IMR-90 (cell line): ENCODE results near the gene UNC13C. TPM values are rescaled to one million over a fixed set of nuclear protein-coding genes. Genes with fewer than 3 reads are reported as not detected.

Experiments
- ATAC-seq: fragments of 200-7000 bp; cut with Tn5 transposase; 2 replicates; pipeline ENCODE4 v1.9.1; 2020; ENCODE audit warnings: low read depth, mild to moderate bottlenecking, moderate library complexity
- BruUV-seq: library from RNA; stranded (reverse); fragments of 400-500 nt; replicated peaks from 2 replicates; lab custom pipeline; 2021; lab: Mats Ljungman, UMichigan
- CTCF ChIA-PET: fragments of 300-600 bp; formaldehyde crosslinking; extraction: SDS; loops from one replicate; lab custom pipeline; 2021; ENCODE audit warnings: antibody characterized with exemption; lab: Yijun Ruan, JAX
- POLR2A ChIA-PET: fragments of 300-600 bp; sonication (Branson Sonifier 250); formaldehyde crosslinking; loops from one replicate; lab custom pipeline; 2022; ENCODE audit warnings: antibody characterized with exemption; ENCODE audit not compliant: unreplicated experiment; lab: Charles Lee
- DNase-seq: peaks from one replicate; pipeline ENCODE4 v3.0.0; 2013
- H2AFZ ChIP-seq: replicated peaks from 2 replicates; pipeline ENCODE3; 2013; ENCODE audit warnings: low read length, mild to moderate bottlenecking; ENCODE audit not compliant: poor library complexity
- H2AK5ac ChIP-seq: 2 replicates; pipeline ENCODE4 v1.6.1; 2013; ENCODE audit warnings: low read depth, low read length, inconsistent platforms
- H2AK9ac ChIP-seq: replicated peaks from 2 replicates; pipeline ENCODE3; 2013; ENCODE audit warnings: mild to moderate bottlenecking, low read depth, low read length, moderate library complexity; ENCODE audit not compliant: poor library complexity
- H2BK120ac ChIP-seq: 2 replicates; pipeline ENCODE4 v1.6.1; 2013; ENCODE audit warnings: low read depth, low read length, inconsistent platforms
- H2BK15ac ChIP-seq: 3 replicates; pipeline ENCODE4 v1.6.1; 2013; ENCODE audit warnings: low read depth, low read length, inconsistent platforms
- H2BK20ac ChIP-seq: 2 replicates; pipeline ENCODE4 v1.6.1; 2013; ENCODE audit warnings: low read depth, mild to moderate bottlenecking, inconsistent platforms, low read length, moderate library complexity
- H2BK5ac ChIP-seq: 2 replicates; pipeline ENCODE4 v1.6.1; 2013; ENCODE audit warnings: mild to moderate bottlenecking, low read depth, low read length, inconsistent platforms; ENCODE audit not compliant: poor library complexity, severe bottlenecking
- H3K14ac ChIP-seq: replicated peaks from 2 replicates; pipeline ENCODE4 v1.6.1; 2013; ENCODE audit warnings: low read depth, low read length, inconsistent platforms
- H3K18ac ChIP-seq: 2 replicates; pipeline ENCODE4 v1.6.1; 2013; ENCODE audit warnings: low read depth, low read length, control low read depth
- H3K23ac ChIP-seq: 2 replicates; pipeline ENCODE4 v1.6.1; 2013; ENCODE audit warnings: low read depth, low read length, inconsistent platforms
- H3K27ac ChIP-seq: 2 replicates; pipeline ENCODE4 v1.5.1; 2013; ENCODE audit warnings: mild to moderate bottlenecking, control low read depth, low read length; ENCODE audit not compliant: insufficient read depth
- H3K27me3 ChIP-seq: 2 replicates; pipeline ENCODE4 v1.6.1; 2013; ENCODE audit warnings: low read length; ENCODE audit not compliant: control insufficient read depth, insufficient read depth
- H3K36me3 ChIP-seq: 2 replicates; pipeline ENCODE4 v1.6.1; 2013; ENCODE audit warnings: low read length, mixed read lengths; ENCODE audit not compliant: control insufficient read depth, insufficient read depth
- H3K4ac ChIP-seq: 2 replicates; pipeline ENCODE4 v1.6.1; 2013; ENCODE audit warnings: low read depth, low read length, inconsistent platforms
- H3K4me1 ChIP-seq: 2 replicates; pipeline ENCODE4 v1.6.1; 2013; ENCODE audit warnings: low read length, mixed read lengths; ENCODE audit not compliant: control insufficient read depth, insufficient read depth
- H3K4me2 ChIP-seq: 2 replicates; pipeline ENCODE4 v1.6.1; 2013; ENCODE audit warnings: low read depth, mild to moderate bottlenecking, control low read depth, low read length, moderate library complexity
- H3K4me3 ChIP-seq: 2 replicates; pipeline ENCODE4 v1.5.1; 2013; ENCODE audit warnings: low read depth, mild to moderate bottlenecking, control low read depth, low read length, moderate library complexity; ENCODE audit not compliant: insufficient read depth
- H3K56ac ChIP-seq: 2 replicates; pipeline ENCODE4 v1.6.1; 2013; ENCODE audit warnings: low read length, inconsistent platforms; ENCODE audit not compliant: insufficient read depth; ENCODE audit errors: extremely low read depth
- H3K79me1 ChIP-seq, 2 experiments: 2 replicates each; pipeline ENCODE4 v1.6.1; 2013; ENCODE audit warnings: low read length in 2 of 2, inconsistent platforms in 1 of 2, low read depth in 1 of 2
- H3K9ac ChIP-seq: 2 replicates; pipeline ENCODE4 v1.6.1; 2013; ENCODE audit warnings: low read depth, low read length, control low read depth
- H3K9me1 ChIP-seq: 2 replicates; pipeline ENCODE4 v1.6.1; 2013; ENCODE audit warnings: low read length, inconsistent platforms; ENCODE audit not compliant: insufficient read depth
- H3K9me3 ChIP-seq: 2 replicates; pipeline ENCODE4 v1.6.1; 2013; ENCODE audit warnings: low read length; ENCODE audit not compliant: control insufficient read depth, insufficient read depth
- H4K20me1 ChIP-seq: 2 replicates; pipeline ENCODE4 v1.6.1; 2013; ENCODE audit warnings: low read length, inconsistent platforms; ENCODE audit not compliant: insufficient read depth
- H4K5ac ChIP-seq: 2 replicates; pipeline ENCODE4 v1.6.1; 2013; ENCODE audit warnings: mild to moderate bottlenecking, low read depth, low read length, control low read depth
- H4K8ac ChIP-seq, 2 experiments: 2 replicates each; pipeline ENCODE4 v1.6.1; 2013; ENCODE audit warnings: low read depth in 2 of 2, low read length in 2 of 2, control low read depth in 1 of 2, inconsistent platforms in 1 of 2
- H4K91ac ChIP-seq: 2 replicates; pipeline ENCODE4 v1.6.1; 2013; ENCODE audit warnings: low read depth, low read length, inconsistent platforms; ENCODE audit not compliant: insufficient read depth
- BHLHE40 ChIP-seq: fragments of 150-350 bp; IDR thresholded peaks from 2 replicates; pipeline ENCODE4 v1.6.1; 2016; ENCODE audit warnings: mild to moderate bottlenecking, low read depth, low read length
- CHD1 ChIP-seq: IDR thresholded peaks from 2 replicates; pipeline ENCODE4 v1.6.1; 2012; ENCODE audit warnings: low read depth, low read length, improper control_type of control experiment
- MAFK ChIP-seq: IDR thresholded peaks from 2 replicates; pipeline ENCODE4 v1.6.1; 2012; ENCODE audit warnings: low read depth, low read length, improper control_type of control experiment
- MXI1 ChIP-seq: IDR thresholded peaks from 2 replicates; pipeline ENCODE4 v1.6.1; 2012; ENCODE audit warnings: low read depth, mild to moderate bottlenecking, low read length, moderate library complexity, borderline replicate concordance
- NFE2L2 ChIP-seq: fragments of 150-350 bp; IDR thresholded peaks from 2 replicates; pipeline ENCODE4 v1.6.1; 2016; ENCODE audit warnings: low read depth, mild to moderate bottlenecking, low read length
- POLR2A ChIP-seq: IDR thresholded peaks from 2 replicates; pipeline ENCODE4 v1.6.1; 2012; ENCODE audit warnings: mild to moderate bottlenecking, low read depth, low read length
- RFX5 ChIP-seq: IDR thresholded peaks from 2 replicates; pipeline ENCODE4 v1.8.0; 2012; ENCODE audit warnings: low read depth, mild to moderate bottlenecking, low read length, moderate library complexity
- dilution Hi-C: fragments of 300-500 bp; cut with HindIII; formaldehyde crosslinking; loops from one replicate; pipeline ENCODE4 v1.14.3; 2018; ENCODE audit warnings: low sequenced_read_pairs; ENCODE audit not compliant: unreplicated experiment
- in situ Hi-C: fragments of 300-500 bp; cut with MboI; formaldehyde crosslinking; loops from 3 replicates; pipeline ENCODE4 v1.14.3; 2019; ENCODE audit warnings: low sequenced_read_pairs, inconsistent platforms, mixed read lengths
- intact Hi-C: fragments of 100-400 bp; cut with micrococcal nuclease; formaldehyde crosslinking; loops from 2 replicates; pipeline ENCODE4 v1.10.0; 2022
- polyA plus RNA-seq, 3 experiments: library from polyadenylated mRNA; depleted of rRNA; stranded (reverse); fragments of >200 nt; gene quantifications; 2 replicates each; pipeline ENCODE4 v1.2.3, GENCODE V29; 2012; ENCODE audit warnings: low replicate concordance in 1 of 3
- total RNA-seq: library from RNA; depleted of rRNA; stranded (reverse); fragments of >200 nt; gene quantifications from 2 replicates; pipeline ENCODE4 v1.2.3, GENCODE V29; 2012
- TF ChIP-seq, protein P1 (sequence below): fragments of 150-350 bp; IDR thresholded peaks from 2 replicates; pipeline ENCODE4 v1.6.1; 2017; ENCODE audit warnings: mild to moderate bottlenecking, antibody characterized with exemption, low read length, low read depth
- TF ChIP-seq, protein P2 (sequence below): fragments of 150-350 bp; IDR thresholded peaks from 2 replicates; pipeline ENCODE4 v1.6.1; 2016; ENCODE audit warnings: low read depth, mild to moderate bottlenecking, low read length, moderate library complexity, borderline replicate concordance
- TF ChIP-seq, protein P3 (sequence below): conservative IDR thresholded peaks from 2 replicates; pipeline ENCODE4 v1.5.1; 2012; ENCODE audit warnings: mild to moderate bottlenecking, low read depth, low read length, improper control_type of control experiment

Gene UNC13C
- total and polyA plus RNA-seq, 2 of the 4 experiments (the other 2 are of a cell fraction), result not detected

DNA sequence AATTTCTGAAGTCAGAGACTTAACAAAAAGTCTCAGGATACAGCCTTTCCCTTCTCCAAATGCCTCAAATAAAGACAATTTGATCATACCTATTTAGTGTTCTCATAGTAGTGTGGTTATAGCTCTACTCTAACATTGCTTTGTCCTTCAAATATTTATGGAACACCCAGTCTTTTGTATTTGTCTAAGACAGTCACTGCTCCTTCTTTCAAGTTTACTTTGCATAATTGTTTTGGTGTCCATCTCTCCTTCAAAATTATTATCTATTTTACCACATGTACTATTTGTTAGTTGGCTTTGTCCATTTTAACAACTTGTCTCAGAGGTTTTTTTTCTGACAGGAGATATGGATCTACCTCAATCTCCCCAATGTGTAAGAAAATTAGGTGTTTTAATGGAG, 118.8 kb downstream of the UNC13C start:
- no peaks in the 10 kb centered on the region for H3K4me1 ChIP-seq
- no peak overlapping the region for H3K23ac ChIP-seq
- H3K9me3 ChIP-seq, result peaks cover 2% of the 10 kb centered on the region; the same call in 1 of the 2 replicates
- no peak overlapping the region for H3K4me3 ChIP-seq
- H3K9me1 ChIP-seq, result no peaks in the 10 kb centered on the region
- no peak overlapping the region for H4K5ac ChIP-seq
- no peaks in the 10 kb centered on the region for H3K36me3 ChIP-seq
- no peaks in the 10 kb centered on the region for H3K79me1 ChIP-seq
- dilution Hi-C loops (no loop called here), intact Hi-C loops (no loop called here), in situ Hi-C loops (no loop called here)
- H2BK120ac ChIP-seq, result no peak overlapping the region
- no peak overlapping the region for H3K56ac ChIP-seq
- no peak overlapping the region for H2AFZ ChIP-seq
- H3K9ac ChIP-seq, result no peak overlapping the region
- H3K27ac ChIP-seq, result no peak overlapping the region
- H3K14ac ChIP-seq, result no peak overlapping the region
- H2AK9ac ChIP-seq, result no peak overlapping the region
- H4K91ac ChIP-seq, result no peak overlapping the region
- ChIA-PET POLR2A (no interaction called here), CTCF (no interaction called here)
- no peak overlapping the region for H3K4me2 ChIP-seq
- no peak overlapping the region for H4K8ac ChIP-seq
- DNase-seq (no peak), ATAC-seq (no peak)
- H3K4ac ChIP-seq, result no peak overlapping the region
- H3K18ac ChIP-seq, result no peak overlapping the region
- no peak overlapping the region for H2BK15ac ChIP-seq
- TF ChIP-seq MXI1 (no peak), CHD1 (no peak), MAFK (no peak), POLR2A (no peak), NFE2L2 (no peak), BHLHE40 (no peak), RFX5 (no peak)
- TF ChIP-seq, protein P1, sequence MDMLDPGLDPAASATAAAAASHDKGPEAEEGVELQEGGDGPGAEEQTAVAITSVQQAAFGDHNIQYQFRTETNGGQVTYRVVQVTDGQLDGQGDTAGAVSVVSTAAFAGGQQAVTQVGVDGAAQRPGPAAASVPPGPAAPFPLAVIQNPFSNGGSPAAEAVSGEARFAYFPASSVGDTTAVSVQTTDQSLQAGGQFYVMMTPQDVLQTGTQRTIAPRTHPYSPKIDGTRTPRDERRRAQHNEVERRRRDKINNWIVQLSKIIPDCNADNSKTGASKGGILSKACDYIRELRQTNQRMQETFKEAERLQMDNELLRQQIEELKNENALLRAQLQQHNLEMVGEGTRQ, result no peak
- TF ChIP-seq, protein P2, sequence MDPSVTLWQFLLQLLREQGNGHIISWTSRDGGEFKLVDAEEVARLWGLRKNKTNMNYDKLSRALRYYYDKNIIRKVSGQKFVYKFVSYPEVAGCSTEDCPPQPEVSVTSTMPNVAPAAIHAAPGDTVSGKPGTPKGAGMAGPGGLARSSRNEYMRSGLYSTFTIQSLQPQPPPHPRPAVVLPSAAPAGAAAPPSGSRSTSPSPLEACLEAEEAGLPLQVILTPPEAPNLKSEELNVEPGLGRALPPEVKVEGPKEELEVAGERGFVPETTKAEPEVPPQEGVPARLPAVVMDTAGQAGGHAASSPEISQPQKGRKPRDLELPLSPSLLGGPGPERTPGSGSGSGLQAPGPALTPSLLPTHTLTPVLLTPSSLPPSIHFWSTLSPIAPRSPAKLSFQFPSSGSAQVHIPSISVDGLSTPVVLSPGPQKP, result no peak
- TF ChIP-seq, protein P3, sequence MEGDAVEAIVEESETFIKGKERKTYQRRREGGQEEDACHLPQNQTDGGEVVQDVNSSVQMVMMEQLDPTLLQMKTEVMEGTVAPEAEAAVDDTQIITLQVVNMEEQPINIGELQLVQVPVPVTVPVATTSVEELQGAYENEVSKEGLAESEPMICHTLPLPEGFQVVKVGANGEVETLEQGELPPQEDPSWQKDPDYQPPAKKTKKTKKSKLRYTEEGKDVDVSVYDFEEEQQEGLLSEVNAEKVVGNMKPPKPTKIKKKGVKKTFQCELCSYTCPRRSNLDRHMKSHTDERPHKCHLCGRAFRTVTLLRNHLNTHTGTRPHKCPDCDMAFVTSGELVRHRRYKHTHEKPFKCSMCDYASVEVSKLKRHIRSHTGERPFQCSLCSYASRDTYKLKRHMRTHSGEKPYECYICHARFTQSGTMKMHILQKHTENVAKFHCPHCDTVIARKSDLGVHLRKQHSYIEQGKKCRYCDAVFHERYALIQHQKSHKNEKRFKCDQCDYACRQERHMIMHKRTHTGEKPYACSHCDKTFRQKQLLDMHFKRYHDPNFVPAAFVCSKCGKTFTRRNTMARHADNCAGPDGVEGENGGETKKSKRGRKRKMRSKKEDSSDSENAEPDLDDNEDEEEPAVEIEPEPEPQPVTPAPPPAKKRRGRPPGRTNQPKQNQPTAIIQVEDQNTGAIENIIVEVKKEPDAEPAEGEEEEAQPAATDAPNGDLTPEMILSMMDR, result no peak
- no peaks in the 10 kb centered on the region for H3K27me3 ChIP-seq
- no peaks in the 10 kb centered on the region for H4K20me1 ChIP-seq
- BruUV-seq, result no TSS peak
- no peak overlapping the region for H2BK5ac ChIP-seq
- H2BK20ac ChIP-seq, result no peak overlapping the region
- no peak overlapping the region for H2AK5ac ChIP-seq
